B cell (primary cell): Measurements from ENCODE around the gene CABLES2. TPM values are rescaled to one million over a fixed set of nuclear protein-coding genes. Genes with fewer than 3 reads are reported as not detected.

ENCODE experiments used
- ATAC-seq: fragments of 200-7000 bp; cut with Tn5 transposase; one replicate; pipeline ENCODE4 v1.10.0; 2021; ENCODE audit warnings: low read depth, mild to moderate bottlenecking, moderate number of reproducible peaks, moderate library complexity
- CTCF ChIA-PET: fragments of 350-600 bp; sonication (Branson Sonifier 250); formaldehyde crosslinking; loops from one replicate; lab custom pipeline; 2021; ENCODE audit warnings: antibody characterized with exemption, inconsistent platforms; lab: Charles Lee
- POLR2A ChIA-PET: fragments of 350-600 bp; sonication (Branson Sonifier 250); formaldehyde crosslinking; loops from one replicate; lab custom pipeline; 2021; ENCODE audit warnings: antibody characterized with exemption; lab: Charles Lee
- DNase-seq: peaks from one replicate; pipeline ENCODE4 v3.0.0; 2013
- H2AFZ ChIP-seq: 2 replicates; pipeline ENCODE4 v1.6.1; 2012; ENCODE audit warnings: mild to moderate bottlenecking, low read depth, low read length; ENCODE audit not compliant: insufficient read depth, poor library complexity, severe bottlenecking
- H3K27ac ChIP-seq, 2 donors: 1 replicate in 1 of 2; 2 replicates in 1 of 2; pipeline ENCODE4 v1.5.1; 2012 to 2013; ENCODE audit warnings: low read length in 2 of 2, mild to moderate bottlenecking in 2 of 2, moderate library complexity in 1 of 2
- H3K27me3 ChIP-seq, 4 experiments: fragments of 200-600 bp in 1 of 4; sonication (generic) in 1 of 4; replicated peaks in 1 of 4; 1 replicate in 2 of 4; 2 replicates in 2 of 4; pipeline versions ENCODE4 v1.6.1 to v1.7.0; 2013 to 2016; ENCODE audit warnings: low read length in 3 of 4, mild to moderate bottlenecking in 2 of 4, mixed read lengths in 1 of 4, moderate library complexity in 1 of 4; ENCODE audit not compliant: insufficient read depth in 4 of 4, control insufficient read depth in 3 of 4; ENCODE audit errors: control extremely low read depth in 1 of 4
- H3K36me3 ChIP-seq, 2 experiments: replicated peaks in 1 of 2; 1 replicate in 1 of 2; 2 replicates in 1 of 2; pipeline versions ENCODE4 v1.6.1 to v1.7.1; 2013; ENCODE audit warnings: low read length in 1 of 2; ENCODE audit not compliant: insufficient read depth in 2 of 2, control insufficient read depth in 1 of 2; ENCODE audit errors: control extremely low read depth in 1 of 2, extremely low read depth in 1 of 2
- H3K4me1 ChIP-seq, 2 donors: fragments of 200-600 bp in 1 of 2; sonication (generic) in 1 of 2; 1 replicate in 1 of 2; 2 replicates in 1 of 2; pipeline versions ENCODE4 v1.5.1 to v1.6.1; 2013 to 2017; ENCODE audit warnings: low read length in 2 of 2; ENCODE audit not compliant: control insufficient read depth in 2 of 2, insufficient read depth in 2 of 2
- H3K4me2 ChIP-seq: replicated peaks from 2 replicates; pipeline ENCODE3; 2012; ENCODE audit warnings: mild to moderate bottlenecking, low read depth, low read length; ENCODE audit not compliant: poor library complexity, severe bottlenecking
- H3K4me3 ChIP-seq, 5 experiments: fragments of 200-600 bp in 1 of 5; sonication (generic) in 1 of 5; 1 replicate in 3 of 5; 2 replicates in 2 of 5; pipeline versions ENCODE4 v1.5.1 to v1.7.0; 2011 to 2016; ENCODE audit warnings: low read length in 4 of 5, mild to moderate bottlenecking in 4 of 5, low read depth in 2 of 5, control low read depth in 1 of 5, moderate library complexity in 1 of 5; ENCODE audit not compliant: insufficient read depth in 1 of 5; ENCODE audit errors: control extremely low read depth in 1 of 5, extremely low read depth in 1 of 5
- H3K79me2 ChIP-seq: fragments of 200-600 bp; sonication (generic); one replicate; pipeline ENCODE4 v1.6.0; 2016; ENCODE audit warnings: low read length; ENCODE audit not compliant: control insufficient read depth, insufficient read depth
- H3K9ac ChIP-seq: fragments of 200-600 bp; sonication (generic); 2 replicates; pipeline ENCODE4 v1.6.1; 2017; ENCODE audit warnings: mild to moderate bottlenecking, low read length, moderate library complexity
- H3K9me3 ChIP-seq, 3 donors: one replicate each; pipeline versions ENCODE4 v1.6.1 to v1.7.1; 2013; ENCODE audit warnings: low read length in 2 of 3; ENCODE audit not compliant: control insufficient read depth in 2 of 3, insufficient read depth in 1 of 3; ENCODE audit errors: control extremely low read depth in 1 of 3
- H4K20me1 ChIP-seq: 2 replicates; pipeline ENCODE4 v1.6.0; 2012; ENCODE audit warnings: mild to moderate bottlenecking, low read length; ENCODE audit not compliant: insufficient read depth, control insufficient read depth, poor library complexity, severe bottlenecking
- H3K27ac Mint-ChIP-seq: one replicate; pipeline ENCODE4 v1.8.0; 2021; ENCODE audit warnings: mixed read lengths
- H3K27me3 Mint-ChIP-seq: one replicate; pipeline ENCODE4 v1.8.0; 2021; ENCODE audit warnings: mixed read lengths
- H3K4me1 Mint-ChIP-seq: one replicate; pipeline ENCODE4 v1.8.0; 2021; ENCODE audit warnings: mixed read lengths
- H3K4me3 Mint-ChIP-seq: one replicate; pipeline ENCODE4 v1.8.0; 2021; ENCODE audit warnings: mixed read lengths
- H3K9me3 Mint-ChIP-seq: one replicate; pipeline ENCODE4 v1.8.0; 2022; ENCODE audit warnings: mixed read lengths; ENCODE audit not compliant: insufficient read depth
- EZH2 ChIP-seq: IDR thresholded peaks from 2 replicates; pipeline ENCODE4 v1.6.1; 2012; ENCODE audit warnings: borderline replicate concordance, low read depth, mild to moderate bottlenecking, moderate library complexity, low read length; ENCODE audit not compliant: insufficient read depth, poor library complexity, severe bottlenecking
- whole genome bisulfite sequencing: methylation state at CpG from one replicate; pipeline ENCODE4 v1.1.5; 2013; ENCODE audit warnings: missing lambda C conversion rate; ENCODE audit not compliant: insufficient coverage; 5-methylcytosine and 5-hydroxymethylcytosine counted together
- intact Hi-C: fragments of 100-400 bp; cut with micrococcal nuclease; formaldehyde crosslinking; loops from one replicate; pipeline ENCODE4 v1.10.0; 2022
- polyA plus RNA-seq: library from polyadenylated mRNA; depleted of rRNA; stranded (reverse); fragments of >200 nt; gene quantifications from 2 replicates; pipeline ENCODE4 v1.2.3, GENCODE V29; 2012
- total RNA-seq, 2 donors: library from RNA; stranded (reverse); fragments of 120-200 nt in 1 of 2; gene quantifications; 1 replicate in 1 of 2; 2 replicates in 1 of 2; pipeline versions ENCODE4 v1.2.3 to v1.2.4, GENCODE V29; 2013 to 2022
- TF ChIP-seq, protein P1 (sequence below): fragments of 200-600 bp; IDR thresholded peaks from one replicate; pipeline ENCODE4 v1.8.0; 2022; ENCODE audit warnings: antibody characterized with exemption, mild to moderate bottlenecking

Gene CABLES2
- total and polyA plus RNA-seq, 2 donors (not counting 1 experiment from before 2014, with no cell fraction given), result 4.8 to 8.2 TPM

DNA sequence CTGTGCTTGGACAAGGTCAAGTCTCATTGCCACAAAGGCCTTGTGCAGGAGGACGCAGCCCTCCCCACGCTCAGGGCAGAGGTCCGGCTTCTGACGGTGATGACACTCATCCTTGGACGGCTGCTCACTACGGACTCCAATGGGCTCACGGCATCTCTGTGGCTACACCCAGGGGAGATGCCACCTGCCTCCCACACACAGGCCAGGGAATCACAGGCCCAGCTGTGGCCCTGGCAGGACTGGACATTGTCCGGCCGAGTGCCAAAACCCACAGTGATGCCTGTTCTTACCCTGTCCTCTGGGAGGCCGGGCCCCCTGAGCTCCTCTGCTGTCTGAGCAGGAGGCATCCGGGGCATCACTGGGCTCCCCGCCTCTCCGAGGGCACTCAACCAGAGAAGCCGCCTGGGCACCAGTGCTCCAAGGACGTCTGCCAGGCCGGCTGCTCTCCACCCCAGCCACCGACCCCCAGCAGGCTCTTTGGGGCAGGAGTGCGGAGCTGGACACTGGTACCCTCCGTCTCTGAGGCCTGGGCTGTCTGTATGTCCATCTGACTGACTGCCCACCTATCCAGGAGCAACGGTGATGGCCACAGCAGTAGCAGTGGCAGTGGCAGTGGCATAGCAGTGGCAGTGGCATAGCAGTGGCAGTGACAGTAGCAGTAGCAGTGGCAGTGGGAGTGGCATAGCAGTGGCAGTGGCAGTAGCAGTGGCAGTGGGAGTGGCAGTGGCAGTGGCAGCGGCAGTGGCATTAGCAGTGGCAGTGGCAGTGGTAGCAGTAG lies 18.4 kb upstream of the CABLES2 start:
- Histone ChIP-seq H3K27ac (no peak overlapping the region), H2AFZ (no peak overlapping the region), H3K9me3 (peaks cover 0 to 15% (median 0%) of the 10 kb centered on the region in 3 donors), H3K4me2 (no peak overlapping the region), H4K20me1 (no peaks in the 10 kb centered on the region), H3K4me1 (no peaks in the 10 kb centered on the region), H3K9ac (no peak overlapping the region), H3K4me3 (no peak overlapping the region), H3K79me2 (no peaks in the 10 kb centered on the region), H3K27me3 (no peaks in the 10 kb centered on the region), H3K36me3 (no peaks in the 10 kb centered on the region)
- TF ChIP-seq, protein P1, sequence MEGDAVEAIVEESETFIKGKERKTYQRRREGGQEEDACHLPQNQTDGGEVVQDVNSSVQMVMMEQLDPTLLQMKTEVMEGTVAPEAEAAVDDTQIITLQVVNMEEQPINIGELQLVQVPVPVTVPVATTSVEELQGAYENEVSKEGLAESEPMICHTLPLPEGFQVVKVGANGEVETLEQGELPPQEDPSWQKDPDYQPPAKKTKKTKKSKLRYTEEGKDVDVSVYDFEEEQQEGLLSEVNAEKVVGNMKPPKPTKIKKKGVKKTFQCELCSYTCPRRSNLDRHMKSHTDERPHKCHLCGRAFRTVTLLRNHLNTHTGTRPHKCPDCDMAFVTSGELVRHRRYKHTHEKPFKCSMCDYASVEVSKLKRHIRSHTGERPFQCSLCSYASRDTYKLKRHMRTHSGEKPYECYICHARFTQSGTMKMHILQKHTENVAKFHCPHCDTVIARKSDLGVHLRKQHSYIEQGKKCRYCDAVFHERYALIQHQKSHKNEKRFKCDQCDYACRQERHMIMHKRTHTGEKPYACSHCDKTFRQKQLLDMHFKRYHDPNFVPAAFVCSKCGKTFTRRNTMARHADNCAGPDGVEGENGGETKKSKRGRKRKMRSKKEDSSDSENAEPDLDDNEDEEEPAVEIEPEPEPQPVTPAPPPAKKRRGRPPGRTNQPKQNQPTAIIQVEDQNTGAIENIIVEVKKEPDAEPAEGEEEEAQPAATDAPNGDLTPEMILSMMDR, result no peak
- TF ChIP-seq EZH2, result no peak
- Mint-ChIP-seq H3K27me3 (peaks cover 11% of the 10 kb centered on the region), H3K9me3 (no peaks in the 10 kb centered on the region), H3K4me1 (no peaks in the 10 kb centered on the region), H3K27ac (no peak overlapping the region), H3K4me3 (no peak overlapping the region)
- intact Hi-C loops, result no loop called here
- DNase-seq, result no peak
- ChIA-PET CTCF (no interaction called here), POLR2A (no interaction called here)
- 92% methylated on average over 20 of the region's 21 CpGs for WGBS
- ATAC-seq, result no peak

DNA sequence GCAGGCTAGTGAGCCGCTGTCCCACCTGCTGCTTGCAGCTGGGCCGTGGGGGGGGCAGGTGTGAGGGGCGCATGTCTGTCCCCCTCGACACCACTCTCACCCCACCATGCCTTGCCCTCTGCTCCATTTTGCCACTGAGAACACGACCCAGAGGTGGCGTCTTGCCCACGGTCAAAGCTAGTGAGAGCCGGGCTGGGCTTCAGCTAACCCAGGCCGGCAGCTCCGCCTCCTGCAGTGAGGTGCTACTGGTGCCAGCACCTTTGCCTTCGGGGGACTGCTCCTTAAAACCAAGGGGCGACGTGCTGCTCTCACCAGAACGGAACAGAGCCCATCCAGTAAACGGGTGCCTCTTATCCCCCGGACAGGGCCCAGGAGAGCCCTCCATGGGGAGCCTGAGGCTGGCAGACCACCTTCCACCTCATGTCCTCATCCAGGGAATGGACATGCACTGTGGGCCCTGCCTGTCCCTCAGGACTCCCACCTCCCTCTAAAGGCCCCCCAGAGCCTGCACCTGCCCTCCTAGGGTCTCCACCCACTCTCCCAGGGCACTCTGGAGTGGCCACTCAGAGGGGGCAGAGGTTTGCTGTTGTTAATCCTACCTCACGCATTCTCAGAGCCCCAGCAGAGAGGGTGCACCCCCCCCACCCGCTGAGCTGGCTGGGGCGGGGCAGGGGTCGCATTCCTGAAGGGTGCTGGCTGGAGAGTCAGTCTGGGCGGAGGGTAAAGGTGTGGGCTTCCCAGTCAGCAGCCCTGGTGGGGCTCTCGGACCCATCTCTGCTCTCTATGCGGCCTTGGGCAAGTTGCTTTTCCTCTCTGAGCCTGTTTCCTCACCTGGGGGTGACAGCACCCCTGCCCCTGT lies 17.4 kb upstream of the CABLES2 start:
- Histone ChIP-seq H3K36me3 (no peaks in the 10 kb centered on the region), H3K9me3 (peaks cover 0 to 15% (median 0%) of the 10 kb centered on the region in 3 donors), H3K27ac (no peak overlapping the region), H3K4me2 (no peak overlapping the region), H4K20me1 (no peaks in the 10 kb centered on the region), H3K9ac (no peak overlapping the region), H3K27me3 (no peaks in the 10 kb centered on the region), H3K4me1 (no peaks in the 10 kb centered on the region), H2AFZ (no peak overlapping the region), H3K79me2 (no peaks in the 10 kb centered on the region), H3K4me3 (no peak overlapping the region)
- no peak overlapping the region for H3K27ac Mint-ChIP-seq
- ChIA-PET CTCF (no interaction called here), POLR2A (no interaction called here)
- TF ChIP-seq, protein P1, result no peak
- TF ChIP-seq EZH2, result no peak
- no peaks in the 10 kb centered on the region for H3K4me1 Mint-ChIP-seq
- H3K27me3 Mint-ChIP-seq, result peaks cover 8% of the 10 kb centered on the region
- no peaks in the 10 kb centered on the region for H3K9me3 Mint-ChIP-seq
- no peak for ATAC-seq
- no peak for DNase-seq
- H3K4me3 Mint-ChIP-seq, result no peak overlapping the region
- 76% methylated on average over 21 of the region's 23 CpGs for WGBS
- intact Hi-C loops, result no loop called here
